Measurements from ENCODE around the gene HCFC1R1. TPM values are rescaled to one million over a fixed set of nuclear protein-coding genes. Genes with fewer than 3 reads are reported as not detected.
A peak's percentile ranks its signal among the peaks of the same experiment; 100 is the strongest.

The HCFC1R1 gene
- total and polyA plus RNA-seq, 4 donors, result 10.9 to 138 (median 45.7) TPM

DNA sequence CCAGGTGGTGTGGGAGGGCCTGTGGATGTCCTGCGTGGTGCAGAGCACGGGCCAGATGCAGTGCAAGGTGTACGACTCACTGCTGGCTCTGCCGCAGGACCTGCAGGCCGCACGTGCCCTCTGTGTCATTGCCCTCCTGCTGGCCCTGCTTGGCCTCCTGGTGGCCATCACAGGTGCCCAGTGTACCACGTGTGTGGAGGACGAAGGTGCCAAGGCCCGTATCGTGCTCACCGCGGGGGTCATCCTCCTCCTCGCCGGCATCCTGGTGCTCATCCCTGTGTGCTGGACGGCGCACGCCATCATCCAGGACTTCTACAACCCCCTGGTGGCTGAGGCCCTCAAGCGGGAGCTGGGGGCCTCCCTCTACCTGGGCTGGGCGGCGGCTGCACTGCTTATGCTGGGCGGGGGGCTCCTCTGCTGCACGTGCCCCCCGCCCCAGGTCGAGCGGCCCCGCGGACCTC is 10.2 kb downstream of the HCFC1R1 start:
- 61 to 76% methylated on average over 27 of the region's 27 CpGs for WGBS, 2 donors
- peaks cover 0 to 2% (median 0%) of the 10 kb centered on the region in 4 donors for H3K9me3 ChIP-seq (ENCODE audit: control insufficient read depth in 4 of 4, insufficient read depth in 3 of 4, low read length in 3 of 4)
- H3K27ac ChIP-seq (ENCODE audit: low read depth in 1 of 2, low read length in 1 of 2), result no peak overlapping the region
- no peak for TF ChIP-seq CTCF (IDR thresholded peaks at IDR 0.05; ENCODE audit: control extremely low read depth, extremely low read depth)
- no peak overlapping the region for H3K4me3 ChIP-seq
- no peaks in the 10 kb centered on the region for H3K36me3 ChIP-seq (ENCODE audit: control insufficient read depth in 4 of 4, insufficient read depth in 4 of 4, low read length in 4 of 4)
- no peak overlapping the region for H3K9ac ChIP-seq (ENCODE audit: insufficient read depth in 1 of 2, low read length in 2 of 2)
- DNase-seq, result no peak
- no peak for ATAC-seq (ENCODE audit: insufficient read depth, low FRiP score)
- H3K27me3 ChIP-seq (ENCODE audit: control insufficient read depth in 3 of 3, insufficient read depth in 3 of 3, low read length in 2 of 3), result peaks cover 0 to 30% (median 28%) of the 10 kb centered on the region in 3 donors
- H3K4me1 ChIP-seq (ENCODE audit: control insufficient read depth in 5 of 5, insufficient read depth in 5 of 5, low read length in 5 of 5), result peaks cover 0 to 47% (median 5%) of the 10 kb centered on the region in 5 donors

DNA sequence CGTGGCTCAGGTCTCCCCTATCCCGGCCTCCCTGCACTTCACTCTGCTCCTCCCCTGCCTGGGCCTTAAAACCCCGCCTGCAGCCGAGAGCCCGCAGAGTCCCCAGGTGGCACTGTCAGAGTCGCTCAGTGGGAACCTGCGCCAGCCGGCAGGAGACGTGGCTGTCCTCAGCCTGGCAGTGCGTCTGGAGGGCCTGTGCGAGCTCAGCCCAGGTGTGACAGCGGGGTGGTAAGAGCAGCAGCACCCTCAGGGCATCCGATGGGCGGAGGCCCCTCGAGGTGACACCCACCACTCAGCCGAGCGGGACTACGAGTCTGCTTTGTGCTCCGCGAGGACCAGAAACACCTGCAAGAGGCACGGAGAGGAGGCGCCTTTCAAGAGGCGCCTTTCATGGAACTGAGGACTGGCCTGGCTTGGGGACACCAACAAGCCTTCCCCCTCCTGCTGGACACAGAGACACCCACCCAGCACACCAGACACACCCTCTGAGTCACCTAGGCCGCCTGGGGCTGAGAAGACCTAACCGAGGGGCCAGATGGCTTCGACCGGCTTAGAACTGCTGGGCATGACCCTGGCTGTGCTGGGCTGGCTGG is 10.8 kb downstream of the HCFC1R1 start, which contains the start of gene CLDN9:
CLDN9 (plus strand) TSS at position 96 of the 593 bp plus-strand sequence; CDS start at position 536, 440 bp downstream.
- 40 to 57% methylated on average over 27 of the region's 27 CpGs for WGBS, 2 donors
- Histone ChIP-seq H3K27me3 (ENCODE audit: control insufficient read depth in 3 of 3, insufficient read depth in 3 of 3, low read length in 2 of 3) (peaks cover 0 to 32% (median 26%) of the 10 kb centered on the region in 3 donors), H3K9ac (ENCODE audit: insufficient read depth in 1 of 2, low read length in 2 of 2) (peak within 1 kb of the TSS in 1 of 2 donors; percentile 19), H3K4me3 (no peak within 1 kb of the TSS), H3K36me3 (ENCODE audit: control insufficient read depth in 4 of 4, insufficient read depth in 4 of 4, low read length in 4 of 4) (no peaks in the 10 kb centered on the region), H3K9me3 (ENCODE audit: control insufficient read depth in 4 of 4, insufficient read depth in 3 of 4, low read length in 3 of 4) (peaks cover 0 to 2% (median 0%) of the 10 kb centered on the region in 4 donors), H3K27ac (ENCODE audit: low read depth in 1 of 2, low read length in 1 of 2) (no peak within 1 kb of the TSS), H3K4me1 (ENCODE audit: control insufficient read depth in 5 of 5, insufficient read depth in 5 of 5, low read length in 5 of 5) (peaks cover 0 to 49% (median 4%) of the 10 kb centered on the region in 5 donors)
- peak; percentile 44 for ATAC-seq (ENCODE audit: insufficient read depth, low FRiP score)
- TF ChIP-seq CTCF (IDR thresholded peaks at IDR 0.05; ENCODE audit: control extremely low read depth, extremely low read depth), result no peak
- DNase-seq, result peak in 2 of 3 donors; percentile 64 to 74

DNA sequence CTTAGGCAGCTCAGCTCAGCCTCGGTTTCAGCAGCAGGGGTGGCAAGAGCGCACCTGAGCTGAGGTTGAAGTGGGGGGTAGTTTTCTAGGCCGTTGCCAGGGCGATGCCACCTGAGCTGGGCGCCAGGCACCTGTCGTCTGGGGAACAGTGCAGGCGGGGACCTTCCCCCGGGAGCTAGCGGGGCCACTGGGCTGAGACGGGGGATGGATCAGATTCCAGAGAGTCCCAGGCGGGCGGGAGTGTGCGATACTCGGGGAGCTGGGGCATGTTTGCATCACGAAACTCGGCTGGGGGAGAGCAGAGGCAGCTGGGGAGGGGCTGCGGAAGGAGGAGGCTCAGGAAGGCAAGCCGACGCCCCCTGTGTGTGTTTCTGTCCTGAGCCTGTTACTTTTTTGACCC is 11.5 kb downstream of the HCFC1R1 start:
- Histone ChIP-seq H3K9ac (ENCODE audit: insufficient read depth in 1 of 2, low read length in 2 of 2) (no peak overlapping the region), H3K4me3 (no peak overlapping the region), H3K27ac (ENCODE audit: low read depth in 1 of 2, low read length in 1 of 2) (no peak overlapping the region), H3K9me3 (ENCODE audit: control insufficient read depth in 4 of 4, insufficient read depth in 3 of 4, low read length in 3 of 4) (peaks cover 0 to 2% (median 0%) of the 10 kb centered on the region in 4 donors), H3K27me3 (ENCODE audit: control insufficient read depth in 3 of 3, insufficient read depth in 3 of 3, low read length in 2 of 3) (peaks cover 0 to 35% (median 25%) of the 10 kb centered on the region in 3 donors), H3K4me1 (ENCODE audit: control insufficient read depth in 5 of 5, insufficient read depth in 5 of 5, low read length in 5 of 5) (peaks cover 0 to 50% (median 4%) of the 10 kb centered on the region in 5 donors), H3K36me3 (ENCODE audit: control insufficient read depth in 4 of 4, insufficient read depth in 4 of 4, low read length in 4 of 4) (no peaks in the 10 kb centered on the region)
- no peak for ATAC-seq (ENCODE audit: insufficient read depth, low FRiP score)
- WGBS, 2 donors, result 25 to 27% methylated on average over 19 of the region's 19 CpGs
- peak; percentile 57 to 79 (median 75) for DNase-seq
- no peak for TF ChIP-seq CTCF (IDR thresholded peaks at IDR 0.05; ENCODE audit: control extremely low read depth, extremely low read depth)
